ENCODE measurements around the gene ZFP36L2.

The ZFP36L2 gene

GRCh38 chr2:43230351-43230885 is 4.0 kb upstream of the ZFP36L2 start:
- no peak for ATAC-seq
- TF ChIP-seq SNAI2 (CRISPR knock-in tag; IDR thresholded peaks at IDR 0.05), result no peak
- no peak for TF ChIP-seq GLIS3 (CRISPR knock-in tag; IDR thresholded peaks at IDR 0.05)
- no peak for TF ChIP-seq PPARA (CRISPR knock-in tag; IDR thresholded peaks at IDR 0.05; ENCODE audit: borderline replicate concordance)
- TF ChIP-seq ARNTL (CRISPR knock-in tag; IDR thresholded peaks at IDR 0.05; ENCODE audit: borderline replicate concordance, low read depth), result no peak
- TF ChIP-seq OSR1 (CRISPR knock-in tag; IDR thresholded peaks at IDR 0.05), result no peak
- TF ChIP-seq, protein P1, sequence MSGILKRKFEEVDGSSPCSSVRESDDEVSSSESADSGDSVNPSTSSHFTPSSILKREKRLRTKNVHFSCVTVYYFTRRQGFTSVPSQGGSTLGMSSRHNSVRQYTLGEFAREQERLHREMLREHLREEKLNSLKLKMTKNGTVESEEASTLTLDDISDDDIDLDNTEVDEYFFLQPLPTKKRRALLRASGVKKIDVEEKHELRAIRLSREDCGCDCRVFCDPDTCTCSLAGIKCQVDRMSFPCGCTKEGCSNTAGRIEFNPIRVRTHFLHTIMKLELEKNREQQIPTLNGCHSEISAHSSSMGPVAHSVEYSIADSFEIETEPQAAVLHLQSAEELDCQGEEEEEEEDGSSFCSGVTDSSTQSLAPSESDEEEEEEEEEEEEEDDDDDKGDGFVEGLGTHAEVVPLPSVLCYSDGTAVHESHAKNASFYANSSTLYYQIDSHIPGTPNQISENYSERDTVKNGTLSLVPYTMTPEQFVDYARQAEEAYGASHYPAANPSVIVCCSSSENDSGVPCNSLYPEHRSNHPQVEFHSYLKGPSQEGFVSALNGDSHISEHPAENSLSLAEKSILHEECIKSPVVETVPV (CRISPR knock-in tag; IDR thresholded peaks at IDR 0.05), result no peak
- TF ChIP-seq ISL1 (CRISPR knock-in tag; IDR thresholded peaks at IDR 0.05), result no peak
- no peak for TF ChIP-seq BACH2 (CRISPR knock-in tag; IDR thresholded peaks at IDR 0.05; ENCODE audit: borderline replicate concordance)
- no peak for TF ChIP-seq ZC3H10 (CRISPR knock-in tag; IDR thresholded peaks at IDR 0.05)

DNA sequence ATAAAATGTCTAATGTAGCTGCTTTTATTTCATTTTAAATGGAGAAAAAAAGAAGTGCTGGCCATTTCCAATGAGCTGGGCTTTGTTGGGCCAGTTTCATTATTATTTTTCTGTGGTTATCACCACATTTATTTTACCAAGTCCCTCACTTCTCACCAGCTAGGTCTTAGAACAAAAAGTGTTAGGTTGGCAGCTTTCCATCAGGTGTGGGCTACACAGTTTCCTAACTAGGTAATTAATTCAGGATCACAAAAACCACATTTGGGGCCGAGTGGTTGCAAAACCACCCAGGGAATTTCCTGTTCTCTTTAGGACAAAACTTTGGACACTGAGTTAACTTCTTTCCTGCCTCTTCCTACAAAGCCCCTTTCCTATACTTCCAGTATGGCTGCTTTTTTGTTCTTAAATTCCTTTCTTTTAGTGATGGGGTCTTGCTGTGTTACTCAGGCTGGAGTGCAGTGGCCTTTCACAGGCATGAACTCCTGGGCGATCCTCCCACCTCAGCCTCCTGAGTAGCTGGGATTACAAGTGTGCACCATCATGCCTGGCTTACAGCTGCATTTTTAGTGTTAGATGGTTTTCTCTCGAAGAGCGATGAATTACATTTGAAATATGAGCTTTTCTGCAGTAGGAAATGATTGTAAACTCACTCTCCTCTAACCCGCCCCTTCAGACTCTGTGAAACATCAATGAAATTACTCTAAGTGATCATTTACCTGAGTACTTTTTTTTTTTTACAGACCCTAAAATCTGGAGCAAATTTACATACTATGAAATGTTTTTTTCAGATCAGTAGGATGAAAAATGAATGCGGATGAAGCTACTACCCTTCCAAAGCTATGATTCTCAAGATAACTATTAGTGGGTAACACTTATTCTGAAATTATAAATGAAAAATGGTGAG is 2.6 kb upstream of the ZFP36L2 start:
- TF ChIP-seq BACH2 (CRISPR knock-in tag; IDR thresholded peaks at IDR 0.05; ENCODE audit: borderline replicate concordance) (no peak), ISL1 (CRISPR knock-in tag; IDR thresholded peaks at IDR 0.05) (no peak), ZC3H10 (CRISPR knock-in tag; IDR thresholded peaks at IDR 0.05) (no peak), ZNF70 (CRISPR knock-in tag; IDR thresholded peaks at IDR 0.05) (no peak), ESRRG (CRISPR knock-in tag; IDR thresholded peaks at IDR 0.05) (no peak), OSR1 (CRISPR knock-in tag; IDR thresholded peaks at IDR 0.05) (no peak), SNAI2 (CRISPR knock-in tag; IDR thresholded peaks at IDR 0.05) (no peak), TOX (CRISPR knock-in tag; IDR thresholded peaks at IDR 0.05; ENCODE audit: borderline replicate concordance) (no peak), TSHZ2 (CRISPR knock-in tag; IDR thresholded peaks at IDR 0.05) (no peak), ZNF565 (CRISPR knock-in tag; conservative IDR thresholded peaks at IDR 0.05; ENCODE audit: low read depth) (no peak), PPARA (CRISPR knock-in tag; IDR thresholded peaks at IDR 0.05; ENCODE audit: borderline replicate concordance) (no peak), CSDC2 (CRISPR knock-in tag; IDR thresholded peaks at IDR 0.05) (no peak), ZFP3 (CRISPR knock-in tag; IDR thresholded peaks at IDR 0.05) (no peak), ZNF8 (CRISPR knock-in tag; IDR thresholded peaks at IDR 0.05) (no peak), TCF4 (CRISPR knock-in tag; IDR thresholded peaks at IDR 0.05; ENCODE audit: borderline replicate concordance) (no peak), ARNTL (CRISPR knock-in tag; IDR thresholded peaks at IDR 0.05; ENCODE audit: borderline replicate concordance, low read depth) (no peak)
- TF ChIP-seq, protein P2, sequence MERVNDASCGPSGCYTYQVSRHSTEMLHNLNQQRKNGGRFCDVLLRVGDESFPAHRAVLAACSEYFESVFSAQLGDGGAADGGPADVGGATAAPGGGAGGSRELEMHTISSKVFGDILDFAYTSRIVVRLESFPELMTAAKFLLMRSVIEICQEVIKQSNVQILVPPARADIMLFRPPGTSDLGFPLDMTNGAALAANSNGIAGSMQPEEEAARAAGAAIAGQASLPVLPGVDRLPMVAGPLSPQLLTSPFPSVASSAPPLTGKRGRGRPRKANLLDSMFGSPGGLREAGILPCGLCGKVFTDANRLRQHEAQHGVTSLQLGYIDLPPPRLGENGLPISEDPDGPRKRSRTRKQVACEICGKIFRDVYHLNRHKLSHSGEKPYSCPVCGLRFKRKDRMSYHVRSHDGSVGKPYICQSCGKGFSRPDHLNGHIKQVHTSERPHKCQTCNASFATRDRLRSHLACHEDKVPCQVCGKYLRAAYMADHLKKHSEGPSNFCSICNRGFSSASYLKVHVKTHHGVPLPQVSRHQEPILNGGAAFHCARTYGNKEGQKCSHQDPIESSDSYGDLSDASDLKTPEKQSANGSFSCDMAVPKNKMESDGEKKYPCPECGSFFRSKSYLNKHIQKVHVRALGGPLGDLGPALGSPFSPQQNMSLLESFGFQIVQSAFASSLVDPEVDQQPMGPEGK (CRISPR knock-in tag; IDR thresholded peaks at IDR 0.05; ENCODE audit: borderline replicate concordance), result no peak
- TF ChIP-seq, protein P1 (CRISPR knock-in tag; IDR thresholded peaks at IDR 0.05), result no peak
- no peak for ATAC-seq

GRCh38 chr2:43228321-43228751 is 1.9 kb upstream of the ZFP36L2 start:
- no peak for TF ChIP-seq RARB (CRISPR knock-in tag; IDR thresholded peaks at IDR 0.05)
- no peak for TF ChIP-seq ZFP3 (CRISPR knock-in tag; IDR thresholded peaks at IDR 0.05)
- TF ChIP-seq SNAI2 (CRISPR knock-in tag; IDR thresholded peaks at IDR 0.05), result no peak
- no peak for TF ChIP-seq BACH2 (CRISPR knock-in tag; IDR thresholded peaks at IDR 0.05; ENCODE audit: borderline replicate concordance)
- no peak for TF ChIP-seq ARNTL (CRISPR knock-in tag; IDR thresholded peaks at IDR 0.05; ENCODE audit: borderline replicate concordance, low read depth)
- ATAC-seq, result no peak

Measured in SK-N-SH treated with all-trans-retinoic acid at 6 μM for 48 hours (cell line).